ENCODE measurements around the gene CCDC117.

Gene CCDC117

DNA sequence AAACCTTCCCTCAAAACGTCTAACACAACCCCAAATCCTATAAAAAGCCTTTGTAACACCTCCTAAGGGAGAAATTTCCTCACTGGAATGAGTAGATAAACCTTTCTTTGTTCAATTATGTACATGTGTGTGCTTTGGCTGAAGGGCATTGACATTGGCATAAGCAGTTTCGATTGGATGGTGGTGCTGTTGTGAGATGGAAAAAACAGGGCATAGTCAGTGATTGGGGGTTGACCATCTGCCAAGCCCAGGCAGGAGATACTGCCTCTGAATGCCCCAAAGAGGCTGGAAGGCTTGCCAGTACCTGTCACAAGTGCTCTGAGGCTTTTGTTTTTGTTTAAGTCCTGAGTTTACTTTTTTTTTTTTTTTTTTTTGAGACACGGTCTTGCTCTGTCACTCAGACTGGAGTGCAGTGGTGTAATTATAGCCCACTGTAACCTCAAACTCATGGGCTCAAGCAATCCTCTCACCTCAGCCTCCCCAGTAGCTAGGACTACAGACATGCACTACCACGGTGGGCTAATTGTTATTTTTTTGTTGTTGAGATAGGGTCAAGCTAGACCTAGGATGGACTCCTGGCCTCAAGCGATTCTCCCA, 1.2 kb upstream of the CCDC117 start:
- no peak overlapping the region for H3K4me3 ChIP-seq (ENCODE audit: low read depth, low read length)
- no peak for DNase-seq (ENCODE audit: low read depth, low spot score)
- in situ Hi-C loops (cut with HindIII; ENCODE audit: low sequenced_read_pairs), result no loop called here
- TF ChIP-seq, protein P1, sequence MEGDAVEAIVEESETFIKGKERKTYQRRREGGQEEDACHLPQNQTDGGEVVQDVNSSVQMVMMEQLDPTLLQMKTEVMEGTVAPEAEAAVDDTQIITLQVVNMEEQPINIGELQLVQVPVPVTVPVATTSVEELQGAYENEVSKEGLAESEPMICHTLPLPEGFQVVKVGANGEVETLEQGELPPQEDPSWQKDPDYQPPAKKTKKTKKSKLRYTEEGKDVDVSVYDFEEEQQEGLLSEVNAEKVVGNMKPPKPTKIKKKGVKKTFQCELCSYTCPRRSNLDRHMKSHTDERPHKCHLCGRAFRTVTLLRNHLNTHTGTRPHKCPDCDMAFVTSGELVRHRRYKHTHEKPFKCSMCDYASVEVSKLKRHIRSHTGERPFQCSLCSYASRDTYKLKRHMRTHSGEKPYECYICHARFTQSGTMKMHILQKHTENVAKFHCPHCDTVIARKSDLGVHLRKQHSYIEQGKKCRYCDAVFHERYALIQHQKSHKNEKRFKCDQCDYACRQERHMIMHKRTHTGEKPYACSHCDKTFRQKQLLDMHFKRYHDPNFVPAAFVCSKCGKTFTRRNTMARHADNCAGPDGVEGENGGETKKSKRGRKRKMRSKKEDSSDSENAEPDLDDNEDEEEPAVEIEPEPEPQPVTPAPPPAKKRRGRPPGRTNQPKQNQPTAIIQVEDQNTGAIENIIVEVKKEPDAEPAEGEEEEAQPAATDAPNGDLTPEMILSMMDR (IDR thresholded peaks at IDR 0.05; ENCODE audit: low read depth, low read length), result no peak

DNA sequence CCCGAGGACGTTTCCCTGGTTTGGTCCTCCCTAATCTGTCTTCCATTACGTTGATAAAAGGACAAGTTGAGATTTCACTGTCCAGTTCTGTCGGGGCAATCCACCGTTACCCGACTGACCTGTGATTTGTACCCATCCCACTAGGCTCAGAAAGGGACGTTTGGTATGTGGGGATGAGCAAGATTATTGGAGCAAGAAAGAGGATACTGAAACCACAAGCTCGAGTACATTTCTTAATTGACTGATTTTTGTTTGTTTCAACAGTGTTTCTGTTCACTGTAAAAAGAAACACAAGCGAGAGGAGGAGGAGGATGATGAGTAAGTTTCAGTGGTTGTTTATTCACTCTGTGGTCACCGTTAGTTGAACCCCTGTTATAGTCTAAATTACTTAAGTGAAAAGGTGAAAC, 969 bp downstream of the CCDC117 start:
- peak overlapping the region; percentile 87 for H3K4me3 ChIP-seq (ENCODE audit: low read depth, low read length)
- DNase-seq (ENCODE audit: low read depth, low spot score), result peak; percentile 52
- in situ Hi-C loops (cut with HindIII; ENCODE audit: low sequenced_read_pairs), result no loop called here
- TF ChIP-seq, protein P1 (IDR thresholded peaks at IDR 0.05; ENCODE audit: low read depth, low read length), result no peak

DNA sequence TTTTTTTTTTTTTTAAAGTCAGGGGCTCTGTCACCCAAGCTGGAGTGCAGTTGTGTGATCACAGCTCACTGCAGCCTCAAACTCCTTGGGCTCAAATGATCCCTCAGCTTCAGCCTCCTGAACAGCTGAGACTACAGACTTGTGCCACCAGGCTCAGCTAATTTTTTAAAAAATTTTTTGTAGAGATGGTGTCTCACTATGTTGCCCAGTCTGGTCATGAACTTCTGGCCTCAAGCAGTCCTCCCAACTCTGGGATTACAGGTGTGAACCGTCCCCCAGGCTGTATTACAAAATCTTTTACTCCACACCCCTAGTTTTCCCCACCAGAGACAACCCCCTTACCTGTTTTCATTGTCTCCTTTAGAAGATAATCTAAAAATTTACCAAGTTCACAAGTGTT, 1.9 kb downstream of the CCDC117 start:
- no peak overlapping the region for H3K4me3 ChIP-seq (ENCODE audit: low read depth, low read length)
- in situ Hi-C loops (cut with HindIII; ENCODE audit: low sequenced_read_pairs), result no loop called here
- TF ChIP-seq, protein P1 (IDR thresholded peaks at IDR 0.05; ENCODE audit: low read depth, low read length), result no peak
- DNase-seq (ENCODE audit: low read depth, low spot score), result no peak

DNA sequence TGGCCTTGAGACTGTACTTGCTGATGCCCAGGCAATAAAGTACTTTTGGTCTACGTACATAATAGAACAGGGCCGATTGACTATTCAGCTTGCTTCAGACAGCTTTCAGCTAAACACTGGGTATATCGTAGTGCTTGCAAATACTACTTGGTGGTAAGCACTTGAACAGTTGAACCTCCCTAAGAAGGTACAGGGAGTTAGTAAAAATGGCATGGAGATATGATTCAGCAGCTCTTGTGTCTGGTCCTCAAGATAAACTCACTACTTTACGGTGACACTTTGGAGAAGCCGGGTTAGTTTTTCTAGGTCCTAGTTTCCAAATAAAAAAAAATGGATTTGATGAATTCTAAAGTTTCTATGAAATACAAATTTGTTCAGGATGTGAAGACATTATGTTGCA, 7.3 kb downstream of the CCDC117 start:
- in situ Hi-C loops (cut with HindIII; ENCODE audit: low sequenced_read_pairs), result no loop called here
- no peak for DNase-seq (ENCODE audit: low read depth, low spot score)
- TF ChIP-seq, protein P1 (IDR thresholded peaks at IDR 0.05; ENCODE audit: low read depth, low read length), result no peak

DNA sequence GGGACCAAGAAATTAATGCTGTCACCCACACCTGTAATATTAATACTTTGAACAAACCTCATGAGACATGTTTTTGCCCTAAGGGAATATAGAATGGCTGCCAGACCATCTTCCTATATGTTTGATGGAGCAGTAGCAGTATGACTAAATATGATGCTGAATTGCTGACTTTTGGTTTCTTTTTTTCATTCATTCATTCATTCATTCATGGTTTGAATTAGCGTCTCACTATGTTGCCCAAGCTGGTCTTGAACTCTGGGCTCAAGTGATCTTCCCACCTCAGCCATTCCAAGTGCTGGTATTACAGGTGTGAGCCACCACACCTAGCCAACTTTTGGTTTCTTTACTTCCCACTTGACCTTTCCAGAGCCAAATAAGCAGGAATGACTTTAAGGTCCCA, 7.8 kb downstream of the CCDC117 start:
- no peak overlapping the region for H3K4me3 ChIP-seq (ENCODE audit: low read depth, low read length)
- no peak for DNase-seq (ENCODE audit: low read depth, low spot score)
- in situ Hi-C loops (cut with HindIII; ENCODE audit: low sequenced_read_pairs), result no loop called here
- TF ChIP-seq, protein P1 (IDR thresholded peaks at IDR 0.05; ENCODE audit: low read depth, low read length), result no peak

More for the DNA sequence above, 7.3 kb downstream of the CCDC117 start:
- H3K4me3 ChIP-seq (ENCODE audit: low read depth, low read length), result no peak overlapping the region

DNA sequence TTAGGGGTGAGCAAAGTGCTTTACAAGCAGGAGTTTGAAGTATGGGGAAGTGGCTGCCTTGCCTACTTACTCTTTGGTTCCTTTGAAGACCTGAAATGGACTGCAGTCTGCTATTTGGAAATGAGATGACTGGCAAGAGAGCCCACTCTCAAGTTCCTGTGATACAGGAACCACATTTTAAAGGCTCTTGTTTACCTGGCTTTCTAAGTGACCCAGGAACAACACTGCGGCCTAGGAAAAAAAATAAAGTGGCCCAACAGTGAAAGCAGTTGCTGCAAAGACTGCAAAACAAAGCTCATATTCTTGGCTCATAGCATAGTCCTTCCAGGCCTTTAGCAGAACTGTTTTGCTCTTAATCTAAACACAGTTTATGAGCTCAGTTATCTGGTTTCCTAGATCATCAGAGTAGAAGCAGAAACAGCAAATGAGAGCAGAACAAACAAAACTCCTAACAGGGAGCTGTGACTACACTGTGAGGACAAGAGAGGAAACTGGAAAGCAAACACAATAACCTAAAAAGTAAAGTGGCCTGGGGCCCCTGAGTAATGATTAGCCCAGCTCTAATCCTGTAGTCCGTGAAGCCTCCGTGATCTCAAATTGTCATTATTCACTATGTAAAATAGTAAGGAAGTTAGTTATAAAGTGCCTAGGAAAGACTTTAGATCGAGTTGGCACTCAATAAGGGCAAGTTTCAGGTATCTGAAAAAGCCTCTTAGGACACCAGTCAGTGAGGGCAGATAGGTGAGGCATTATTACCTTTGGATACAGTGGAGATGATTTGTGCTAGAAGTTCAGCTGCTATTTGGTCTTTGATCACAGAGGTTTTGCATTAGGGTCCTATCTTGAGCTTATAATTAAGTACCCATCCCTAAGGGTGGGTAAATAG, 11.5 kb downstream of the CCDC117 start:
- TF ChIP-seq, protein P1 (IDR thresholded peaks at IDR 0.05; ENCODE audit: low read depth, low read length), result no peak
- no peak for DNase-seq (ENCODE audit: low read depth, low spot score)
- in situ Hi-C loops (cut with HindIII; ENCODE audit: low sequenced_read_pairs), result no loop called here
- no peak overlapping the region for H3K4me3 ChIP-seq (ENCODE audit: low read depth, low read length)
